RWPE2 (cell line): ENCODE data around the gene VASH2.
A peak's percentile ranks its signal among the peaks of the same experiment; 100 is the strongest.

ENCODE experiments used
- ATAC-seq: fragments of 200-7000 bp; cut with Tn5 transposase; 3 replicates; pipeline ENCODE4 v1.9.1; 2021; ENCODE audit warnings: low read depth
- DNase-seq: peaks from one replicate; pipeline ENCODE4 v3.0.0-alpha.2; 2020; ENCODE audit warnings: low spot score
- H3K27ac ChIP-seq: fragments of 450-650 bp; 2 replicates; pipeline ENCODE4 v1.5.1; 2017; ENCODE audit warnings: mild to moderate bottlenecking; ENCODE audit not compliant: poor library complexity, severe bottlenecking
- H3K27me3 ChIP-seq: fragments of 250-450 bp; sonication (Bioruptor Pico); 2 replicates; pipeline ENCODE4 v1.5.1; 2021; ENCODE audit warnings: mild to moderate bottlenecking, moderate library complexity; ENCODE audit not compliant: insufficient read depth, poor library complexity, severe bottlenecking
- H3K36me3 ChIP-seq: fragments of 250-450 bp; sonication (Bioruptor Pico); 2 replicates; pipeline ENCODE4 v1.5.1; 2020; ENCODE audit warnings: low read depth, mild to moderate bottlenecking, moderate library complexity
- H3K4me1 ChIP-seq: fragments of 250-450 bp; sonication (Bioruptor Pico); 2 replicates; pipeline ENCODE4 v1.5.1; 2021; ENCODE audit warnings: mild to moderate bottlenecking, moderate library complexity; ENCODE audit not compliant: insufficient read depth, poor library complexity, severe bottlenecking
- H3K4me3 ChIP-seq: fragments of 250-450 bp; sonication (Bioruptor Pico); 2 replicates; pipeline ENCODE4 v1.5.1; 2021; ENCODE audit warnings: mild to moderate bottlenecking, moderate library complexity; ENCODE audit not compliant: severe bottlenecking
- H3K9me3 ChIP-seq: fragments of 250-450 bp; sonication (Bioruptor Pico); 2 replicates; pipeline ENCODE4 v1.5.1; 2021; ENCODE audit warnings: mild to moderate bottlenecking, moderate library complexity; ENCODE audit not compliant: severe bottlenecking
- TF ChIP-seq, protein P1 (sequence below): fragments of 450-650 bp; IDR thresholded peaks from one replicate; pipeline ENCODE4 v1.5.1; 2017; ENCODE audit warnings: mild to moderate bottlenecking, moderate library complexity; ENCODE audit not compliant: poor library complexity, severe bottlenecking

VASH2 gene

DNA sequence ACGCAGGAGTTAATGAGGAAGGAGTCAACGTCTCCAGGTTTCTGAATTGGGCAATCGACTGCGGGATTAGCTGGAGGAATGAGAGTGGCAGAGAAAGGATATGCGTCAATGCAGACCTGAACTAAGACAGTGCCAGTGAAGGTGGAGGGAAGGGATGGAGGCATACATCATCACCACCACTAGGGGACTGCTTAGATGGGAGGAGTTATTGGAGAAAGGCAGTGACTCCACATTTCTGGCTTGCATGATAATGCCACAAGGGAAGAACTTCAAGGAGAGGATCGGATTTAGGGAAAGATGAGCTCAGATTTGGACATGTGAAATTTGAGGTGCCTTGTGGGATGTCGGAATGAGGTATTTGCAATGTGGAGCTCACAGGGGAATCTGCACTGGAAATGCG is 17.5 kb downstream of the VASH2 start:
- Histone ChIP-seq H3K27ac (no peak overlapping the region), H3K4me1 (no peaks in the 10 kb centered on the region), H3K4me3 (no peak overlapping the region), H3K9me3 (no peaks in the 10 kb centered on the region), H3K36me3 (no peaks in the 10 kb centered on the region), H3K27me3 (no peaks in the 10 kb centered on the region)
- DNase-seq (no peak), ATAC-seq (peak; percentile 49; the same call in 1 of the 3 replicates)
- TF ChIP-seq, protein P1, sequence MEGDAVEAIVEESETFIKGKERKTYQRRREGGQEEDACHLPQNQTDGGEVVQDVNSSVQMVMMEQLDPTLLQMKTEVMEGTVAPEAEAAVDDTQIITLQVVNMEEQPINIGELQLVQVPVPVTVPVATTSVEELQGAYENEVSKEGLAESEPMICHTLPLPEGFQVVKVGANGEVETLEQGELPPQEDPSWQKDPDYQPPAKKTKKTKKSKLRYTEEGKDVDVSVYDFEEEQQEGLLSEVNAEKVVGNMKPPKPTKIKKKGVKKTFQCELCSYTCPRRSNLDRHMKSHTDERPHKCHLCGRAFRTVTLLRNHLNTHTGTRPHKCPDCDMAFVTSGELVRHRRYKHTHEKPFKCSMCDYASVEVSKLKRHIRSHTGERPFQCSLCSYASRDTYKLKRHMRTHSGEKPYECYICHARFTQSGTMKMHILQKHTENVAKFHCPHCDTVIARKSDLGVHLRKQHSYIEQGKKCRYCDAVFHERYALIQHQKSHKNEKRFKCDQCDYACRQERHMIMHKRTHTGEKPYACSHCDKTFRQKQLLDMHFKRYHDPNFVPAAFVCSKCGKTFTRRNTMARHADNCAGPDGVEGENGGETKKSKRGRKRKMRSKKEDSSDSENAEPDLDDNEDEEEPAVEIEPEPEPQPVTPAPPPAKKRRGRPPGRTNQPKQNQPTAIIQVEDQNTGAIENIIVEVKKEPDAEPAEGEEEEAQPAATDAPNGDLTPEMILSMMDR: peak; percentile 13

GRCh38 chr1:212968368-212968863 is 18.1 kb downstream of the VASH2 start:
- Histone ChIP-seq H3K9me3 (no peaks in the 10 kb centered on the region), H3K27me3 (no peaks in the 10 kb centered on the region), H3K27ac (no peak overlapping the region), H3K4me1 (no peaks in the 10 kb centered on the region), H3K4me3 (no peak overlapping the region), H3K36me3 (no peaks in the 10 kb centered on the region)
- DNase-seq: no peak
- TF ChIP-seq, protein P1: no peak
- ATAC-seq: no peak

- Histone ChIP-seq H3K4me1 (no peaks in the 10 kb centered on the region), H3K27ac (no peak overlapping the region), H3K9me3 (no peaks in the 10 kb centered on the region), H3K27me3 (no peaks in the 10 kb centered on the region), H3K36me3 (no peaks in the 10 kb centered on the region), H3K4me3 (no peak overlapping the region)
- TF ChIP-seq, protein P1: no peak
- DNase-seq: no peak
- ATAC-seq: no peak
These were observed 19.7 kb downstream of the VASH2 start for GRCh38 chr1:212970085-212970484.

GRCh38 chr1:212971312-212971711 is 21.0 kb downstream of the VASH2 start:
- DNase-seq: no peak
- no peak overlapping the region for H3K4me3 ChIP-seq
- ATAC-seq: no peak
- H3K9me3 ChIP-seq: no peaks in the 10 kb centered on the region
- H3K4me1 ChIP-seq: no peaks in the 10 kb centered on the region
- no peaks in the 10 kb centered on the region for H3K27me3 ChIP-seq
- no peak overlapping the region for H3K27ac ChIP-seq
- H3K36me3 ChIP-seq: no peaks in the 10 kb centered on the region
- TF ChIP-seq, protein P1: no peak

DNA sequence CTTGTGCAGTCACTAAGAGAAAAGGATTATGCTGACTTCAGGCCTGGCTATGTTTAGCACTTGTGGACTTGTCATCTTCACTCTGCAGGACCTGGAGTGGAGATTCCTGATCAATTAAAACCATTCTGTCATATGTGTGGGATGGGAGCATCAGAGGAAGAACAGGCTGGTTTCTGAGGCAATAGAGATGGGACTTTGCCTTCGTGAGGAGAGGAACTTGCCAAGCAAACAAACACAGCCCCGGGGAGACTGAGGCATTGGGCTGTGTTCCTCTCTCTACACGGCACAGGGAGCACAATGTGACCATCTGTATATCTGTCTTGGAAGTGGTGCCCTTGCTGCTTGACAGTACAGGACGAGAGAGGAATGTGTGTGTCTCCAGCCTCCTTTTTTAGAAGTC is 23.1 kb downstream of the VASH2 start:
- Histone ChIP-seq H3K27me3 (no peaks in the 10 kb centered on the region), H3K4me3 (no peak overlapping the region), H3K27ac (no peak overlapping the region), H3K4me1 (no peaks in the 10 kb centered on the region), H3K9me3 (no peaks in the 10 kb centered on the region), H3K36me3 (no peaks in the 10 kb centered on the region)
- no peak for DNase-seq
- no peak for ATAC-seq
- TF ChIP-seq, protein P1: no peak
